BLaER1 (cell line): Measurements from ENCODE around the gene HCAR3.
"Not testable (repeated sequence)": the region's sequence is repeated elsewhere in the genome, so short reads cannot be mapped to it uniquely, and the experiment has no call there.

Source experiments
- H3K27ac ChIP-seq: shearing (Covaris generic); formaldehyde crosslinking; 2 replicates; pipeline ENCODE4 v1.8.1; 2022
- H3K27me3 ChIP-seq: shearing (Covaris generic); formaldehyde crosslinking; 2 replicates; pipeline ENCODE4 v1.8.1; 2022
- H3K36me3 ChIP-seq: shearing (Covaris generic); formaldehyde crosslinking; 2 replicates; pipeline ENCODE4 v1.8.1; 2022
- H3K4me1 ChIP-seq: shearing (Covaris generic); formaldehyde crosslinking; 2 replicates; pipeline ENCODE4 v1.8.1; 2022
- H3K4me2 ChIP-seq: shearing (Covaris generic); formaldehyde crosslinking; 2 replicates; pipeline ENCODE4 v1.8.1; 2022
- H3K4me3 ChIP-seq: shearing (Covaris generic); formaldehyde crosslinking; 2 replicates; pipeline ENCODE4 v1.8.1; 2022
- H3K9ac ChIP-seq: shearing (Covaris generic); formaldehyde crosslinking; 2 replicates; pipeline ENCODE4 v1.8.1; 2022
- H3K9me3 ChIP-seq: shearing (Covaris generic); formaldehyde crosslinking; 2 replicates; pipeline ENCODE4 v1.8.1; 2022
- H4K20me1 ChIP-seq: shearing (Covaris generic); formaldehyde crosslinking; 2 replicates; pipeline ENCODE4 v1.8.1; 2022
- Cebpa-rat ChIP-seq: shearing (Covaris generic); IDR thresholded peaks from 2 replicates; pipeline ENCODE4 v1.8.1; 2022

HCAR3 gene

DNA sequence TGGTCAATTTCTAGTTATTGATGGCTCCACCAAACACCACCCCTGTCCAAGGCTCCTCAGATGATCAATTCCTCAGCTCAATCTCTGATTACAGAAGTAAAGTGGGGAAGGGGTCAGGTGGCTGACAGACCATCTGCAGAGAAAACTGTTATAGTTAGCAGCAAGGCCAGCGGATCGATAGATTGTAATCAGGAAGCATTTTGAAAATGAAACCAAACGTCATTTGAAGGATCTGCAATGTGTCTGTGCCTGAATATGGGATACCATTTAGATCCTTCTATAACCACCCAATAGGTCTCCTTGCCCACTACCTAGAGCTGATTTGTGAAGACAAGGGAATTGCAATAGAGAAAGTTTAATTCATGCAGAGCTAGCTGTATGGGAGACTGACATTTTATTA, 25.0 kb downstream of the HCAR3 start:
- Histone ChIP-seq H3K4me2 (no peak overlapping the region), H3K4me3 (no peak overlapping the region), H3K9ac (no peak overlapping the region), H3K36me3 (no peaks in the 10 kb centered on the region), H4K20me1 (no peaks in the 10 kb centered on the region), H3K27ac (no peak overlapping the region), H3K27me3 (no peaks in the 10 kb centered on the region), H3K4me1 (0 out of 2 replicates have a peak, but pooled peaks cover 5% of the 10 kb centered on the region), H3K9me3 (no peaks in the 10 kb centered on the region)
- no peak for TF ChIP-seq Cebpa-rat

GRCh38 chr12:122688291-122688690, 28.3 kb downstream of the HCAR3 start:
- no peaks in the 10 kb centered on the region for H4K20me1 ChIP-seq
- no peaks in the 10 kb centered on the region for H3K27me3 ChIP-seq
- no peaks in the 10 kb centered on the region for H3K9me3 ChIP-seq
- H3K4me3 ChIP-seq = no peak overlapping the region
- H3K9ac ChIP-seq = no peak overlapping the region
- no peak for TF ChIP-seq Cebpa-rat
- H3K4me1 ChIP-seq = 0 out of 2 replicates have a peak, but pooled peaks cover 5% of the 10 kb centered on the region
- no peaks in the 10 kb centered on the region for H3K36me3 ChIP-seq
- no peak overlapping the region for H3K27ac ChIP-seq
- no peak overlapping the region for H3K4me2 ChIP-seq

DNA sequence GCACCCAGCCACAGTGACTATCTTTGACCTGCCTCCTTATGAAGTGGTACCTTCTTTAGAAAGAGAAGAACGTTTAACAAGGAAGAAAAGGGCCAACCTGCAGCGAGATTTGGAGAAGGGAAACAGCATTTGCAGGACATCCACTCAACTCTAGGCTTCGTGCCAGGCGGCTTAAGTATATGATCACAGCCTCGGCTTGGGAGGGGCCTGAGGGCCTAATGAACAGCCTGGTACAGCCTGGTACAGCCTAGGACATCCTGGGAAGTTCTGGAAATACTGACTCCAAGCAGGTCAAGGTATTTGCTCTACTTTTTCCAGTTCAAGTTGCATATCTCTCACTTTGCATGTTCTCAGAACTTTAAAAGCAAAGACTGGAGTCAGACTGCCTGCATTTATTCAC, 29.5 kb downstream of the HCAR3 start:
- no peak for TF ChIP-seq Cebpa-rat
- Histone ChIP-seq H3K9ac (no peak overlapping the region), H3K36me3 (no peaks in the 10 kb centered on the region), H3K4me2 (no peak overlapping the region), H3K4me3 (no peak overlapping the region), H3K9me3 (no peaks in the 10 kb centered on the region), H3K4me1 (0 out of 2 replicates have a peak, but pooled peaks cover 5% of the 10 kb centered on the region), H3K27me3 (no peaks in the 10 kb centered on the region), H3K27ac (no peak overlapping the region), H4K20me1 (no peaks in the 10 kb centered on the region)

DNA sequence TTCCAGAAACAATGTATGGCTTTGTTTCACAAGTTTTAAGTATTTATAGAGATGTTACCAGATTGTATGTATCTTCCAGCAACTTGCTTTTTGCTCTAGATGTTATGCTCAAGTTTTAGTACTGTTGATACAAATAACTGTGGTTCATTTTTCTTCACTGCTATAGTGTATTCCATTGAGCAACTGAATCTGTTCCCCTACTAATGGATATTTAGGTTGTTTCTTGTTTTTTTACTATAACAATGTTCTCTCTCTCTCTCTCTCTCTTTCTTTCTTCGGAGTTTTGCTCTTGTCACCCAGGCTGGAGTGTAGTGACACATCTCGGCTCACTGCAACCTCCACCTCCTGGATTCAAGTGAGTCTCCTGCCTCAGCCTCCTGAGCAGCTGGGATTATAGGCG, 30.1 kb downstream of the HCAR3 start:
- H3K9me3 ChIP-seq = no peaks in the 10 kb centered on the region
- no peaks in the 10 kb centered on the region for H3K27me3 ChIP-seq
- no peaks in the 10 kb centered on the region for H3K36me3 ChIP-seq
- H3K27ac ChIP-seq = no peak overlapping the region
- H3K4me3 ChIP-seq = no peak overlapping the region
- H3K9ac ChIP-seq = no peak overlapping the region
- H4K20me1 ChIP-seq = no peaks in the 10 kb centered on the region
- 0 out of 2 replicates have a peak, but pooled peaks cover 4% of the 10 kb centered on the region for H3K4me1 ChIP-seq
- no peak for TF ChIP-seq Cebpa-rat
- no peak overlapping the region for H3K4me2 ChIP-seq

GRCh38 chr12:122684297-122684813, 32.3 kb downstream of the HCAR3 start:
- H3K36me3 ChIP-seq = no peaks in the 10 kb centered on the region
- no peak for TF ChIP-seq Cebpa-rat
- no peak overlapping the region for H3K4me2 ChIP-seq
- no peak overlapping the region for H3K27ac ChIP-seq
- peaks cover 8% of the 10 kb centered on the region; the same call in 1 of the 2 replicates for H3K4me1 ChIP-seq
- H3K27me3 ChIP-seq = no peaks in the 10 kb centered on the region
- no peaks in the 10 kb centered on the region for H4K20me1 ChIP-seq
- no peak overlapping the region for H3K9ac ChIP-seq
- no peaks in the 10 kb centered on the region for H3K9me3 ChIP-seq
- H3K4me3 ChIP-seq = no peak overlapping the region

GRCh38 chr12:122681814-122682213, 34.8 kb downstream of the HCAR3 start:
- H3K36me3 ChIP-seq = no peaks in the 10 kb centered on the region
- H4K20me1 ChIP-seq = no peaks in the 10 kb centered on the region
- no peak overlapping the region for H3K9ac ChIP-seq
- no peaks in the 10 kb centered on the region for H3K27me3 ChIP-seq
- H3K4me2 ChIP-seq = no peak overlapping the region
- H3K4me3 ChIP-seq = no peak overlapping the region
- TF ChIP-seq Cebpa-rat = no peak
- H3K9me3 ChIP-seq = no peaks in the 10 kb centered on the region
- H3K27ac ChIP-seq = no peak overlapping the region
- H3K4me1 ChIP-seq = peaks cover 19% of the 10 kb centered on the region

GRCh38 chr12:122680989-122681388, 35.6 kb downstream of the HCAR3 start:
- H3K4me3 ChIP-seq, H3K9me3 ChIP-seq, H3K27ac ChIP-seq, H3K9ac ChIP-seq, H3K36me3 ChIP-seq, H4K20me1 ChIP-seq, H3K4me2 ChIP-seq, H3K27me3 ChIP-seq: not testable (repeated sequence)
- H3K4me1 ChIP-seq = peaks cover 19% of the 10 kb centered on the region

DNA sequence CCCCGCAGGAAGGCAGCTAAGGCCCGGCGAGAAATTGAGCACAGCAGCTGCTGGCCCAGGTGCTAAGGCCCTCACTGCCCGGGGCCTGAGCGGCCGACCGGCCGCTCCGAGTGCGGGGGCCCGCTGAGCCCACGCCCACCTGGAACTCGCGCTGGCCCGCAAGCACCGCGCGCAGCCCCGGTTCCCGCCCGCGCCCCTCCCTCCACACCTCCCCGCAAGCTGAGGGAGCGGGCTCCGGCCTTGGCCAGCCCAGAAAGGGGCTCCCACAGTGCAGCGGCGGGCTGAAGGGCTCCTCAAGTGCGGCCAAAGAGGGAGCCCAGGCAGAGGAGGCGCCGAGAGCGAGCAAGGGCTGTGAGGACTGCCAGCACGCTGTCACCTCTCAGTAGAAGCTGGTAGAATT, 39.8 kb downstream of the HCAR3 start:
- H3K9ac ChIP-seq, H3K36me3 ChIP-seq, H3K4me3 ChIP-seq, H3K27me3 ChIP-seq, H3K4me2 ChIP-seq, H3K27ac ChIP-seq, H4K20me1 ChIP-seq, H3K9me3 ChIP-seq: not testable (repeated sequence)
- peaks cover 24% of the 10 kb centered on the region for H3K4me1 ChIP-seq

DNA sequence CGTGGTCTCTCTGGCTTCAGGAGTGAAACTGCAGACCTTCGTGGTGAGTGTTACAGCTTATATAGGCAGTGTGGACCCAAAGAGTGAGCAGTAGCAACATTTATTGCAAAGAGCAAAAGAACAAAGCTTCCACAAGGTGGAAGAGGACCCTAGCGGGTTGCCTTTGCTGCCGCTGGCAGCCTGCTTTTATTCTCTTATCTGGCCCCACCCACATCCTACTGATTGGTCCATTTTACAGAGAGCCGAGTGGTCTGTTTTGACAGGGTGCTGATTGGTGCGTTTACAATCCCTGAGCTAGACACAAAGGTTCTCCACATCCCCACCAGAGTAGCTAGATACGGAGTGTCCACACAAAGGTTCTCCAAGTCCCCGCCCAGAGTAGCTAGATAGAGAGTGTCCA, 40.6 kb downstream of the HCAR3 start:
- not testable (repeated sequence) for H3K9ac ChIP-seq, H3K27me3 ChIP-seq, H3K36me3 ChIP-seq, H3K4me3 ChIP-seq, H3K4me2 ChIP-seq, H3K9me3 ChIP-seq, H3K27ac ChIP-seq, H4K20me1 ChIP-seq
- peaks cover 24% of the 10 kb centered on the region for H3K4me1 ChIP-seq

DNA sequence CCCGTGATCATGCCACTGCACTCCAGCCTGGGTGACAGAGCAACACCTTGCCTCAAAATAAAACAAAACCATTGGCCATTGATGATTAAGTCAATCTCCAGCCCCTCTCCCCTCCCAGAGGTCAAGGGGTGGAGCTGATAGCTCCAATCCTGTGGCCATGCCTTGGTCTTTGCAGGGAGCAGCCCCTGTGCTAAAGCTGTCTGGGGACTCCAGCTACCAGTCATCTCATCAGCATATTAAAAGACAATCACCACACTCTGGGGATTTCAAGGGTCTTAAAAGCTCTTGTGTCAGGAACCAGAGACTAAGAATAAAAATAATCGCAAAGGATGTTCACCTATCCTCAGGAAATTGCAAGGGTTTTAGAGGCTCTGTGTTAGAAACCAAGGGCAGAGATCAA, 44.1 kb downstream of the HCAR3 start:
- no peak overlapping the region for H3K4me2 ChIP-seq
- H3K27ac ChIP-seq = no peak overlapping the region
- no peak for TF ChIP-seq Cebpa-rat
- H3K9ac ChIP-seq = no peak overlapping the region
- H3K4me1 ChIP-seq = 0 out of 2 replicates have a peak, but pooled peaks cover 4% of the 10 kb centered on the region
- H3K36me3 ChIP-seq = no peaks in the 10 kb centered on the region
- no peaks in the 10 kb centered on the region for H3K27me3 ChIP-seq
- no peaks in the 10 kb centered on the region for H4K20me1 ChIP-seq
- H3K4me3 ChIP-seq = no peak overlapping the region
- H3K9me3 ChIP-seq = no peaks in the 10 kb centered on the region

DNA sequence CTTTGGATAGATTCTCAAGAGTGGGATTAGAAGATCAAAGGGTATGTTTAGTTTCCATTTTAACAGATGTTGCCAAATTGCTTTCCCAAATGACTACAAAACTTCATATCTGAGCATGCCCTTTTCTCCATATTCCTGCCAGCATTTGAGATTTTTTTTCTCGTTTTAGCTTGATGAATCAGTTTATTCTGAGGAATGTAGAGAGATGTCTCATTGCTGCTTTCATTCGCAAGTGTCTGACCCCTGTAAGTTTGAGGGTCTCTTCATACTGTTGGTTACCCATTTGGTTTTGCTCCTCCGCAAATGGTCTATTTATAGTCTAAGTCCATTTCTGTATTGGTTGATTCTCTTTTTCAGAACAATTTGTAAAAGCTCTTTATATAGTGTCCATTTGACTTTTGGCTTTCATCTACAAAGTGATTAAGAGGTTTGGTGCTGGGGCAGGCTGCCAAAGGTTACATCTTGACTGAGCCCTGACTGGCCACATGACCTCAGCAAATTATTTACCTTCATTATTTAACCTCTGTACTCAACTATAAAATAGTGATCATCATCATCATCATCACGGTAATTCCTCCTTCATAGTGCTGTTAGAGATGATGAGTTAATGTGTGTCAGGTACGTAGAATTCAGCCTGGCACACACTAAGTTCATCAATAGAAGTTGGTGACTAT, 47.1 kb downstream of the HCAR3 start:
- H3K9ac ChIP-seq = no peak overlapping the region
- H3K36me3 ChIP-seq = no peaks in the 10 kb centered on the region
- no peaks in the 10 kb centered on the region for H3K27me3 ChIP-seq
- H3K27ac ChIP-seq = no peak overlapping the region
- 0 out of 2 replicates have a peak, but pooled peaks cover 4% of the 10 kb centered on the region for H3K4me1 ChIP-seq
- H3K9me3 ChIP-seq = no peaks in the 10 kb centered on the region
- TF ChIP-seq Cebpa-rat = no peak
- H3K4me3 ChIP-seq = no peak overlapping the region
- no peak overlapping the region for H3K4me2 ChIP-seq
- H4K20me1 ChIP-seq = no peaks in the 10 kb centered on the region
